Iris pigment epithelial cell (primary cell): ENCODE results near the gene EBF3.

ENCODE experiments used
- DNase-seq: peaks from one replicate; pipeline ENCODE4 v3.0.0-alpha.2; 2011; ENCODE audit warnings: low read depth

The EBF3 gene

GRCh38 chr10:129912166-129912917 is 51.7 kb downstream of the EBF3 start:
- DNase-seq = no peak

DNA sequence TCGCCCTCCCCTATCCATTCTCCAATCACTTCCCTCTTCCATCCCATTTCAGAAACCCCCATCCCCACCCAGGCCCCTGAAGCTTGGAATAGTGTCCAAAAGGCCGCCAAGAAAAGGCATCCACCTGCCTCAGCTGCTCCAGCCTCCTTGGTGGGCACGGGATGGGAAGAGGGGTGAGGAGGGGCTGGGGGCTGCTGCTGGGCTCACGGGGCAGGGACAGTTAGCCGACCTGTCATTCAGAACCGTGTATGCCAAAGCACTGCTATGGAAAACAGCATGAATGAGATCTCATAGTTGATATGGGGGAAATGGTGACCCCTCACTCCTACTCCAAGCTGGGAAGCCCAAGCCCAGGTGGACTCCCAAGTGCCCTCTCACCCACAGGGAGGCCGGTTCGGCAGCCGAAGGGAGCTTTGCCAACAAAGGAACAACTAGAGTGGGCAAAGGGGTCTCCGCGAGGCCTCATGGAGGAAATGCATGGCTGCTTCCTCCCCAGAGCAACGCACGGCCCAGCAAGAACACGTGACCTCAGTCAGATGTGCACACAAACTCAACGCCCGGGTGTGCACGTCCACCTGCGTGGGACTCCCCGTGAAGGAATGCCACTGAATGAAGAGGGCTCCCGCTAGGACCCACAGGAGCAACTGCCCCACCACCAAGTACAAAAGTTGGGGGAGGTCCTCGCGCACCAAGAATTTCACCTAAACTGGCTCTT is 52.5 kb downstream of the EBF3 start:
- no peak for DNase-seq

DNA sequence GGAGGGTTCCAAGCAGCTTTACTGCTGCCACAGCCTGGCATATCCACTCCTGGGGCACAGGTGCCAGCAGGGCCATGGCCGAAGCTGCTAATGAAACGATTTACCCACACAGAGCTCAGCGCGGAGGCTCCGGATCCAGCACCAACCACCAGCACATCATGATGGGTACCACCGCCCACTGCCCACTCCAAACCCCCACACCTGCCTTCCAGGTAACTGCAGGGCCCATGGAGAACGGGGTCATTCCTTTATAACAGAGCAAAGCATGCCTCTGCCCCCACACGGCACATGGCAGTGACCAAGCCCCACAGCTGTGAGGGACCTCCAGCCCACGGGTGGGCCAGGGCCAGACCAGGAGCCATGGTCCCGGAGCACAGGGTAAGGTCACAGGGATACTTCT is 53.2 kb downstream of the EBF3 start:
- no peak for DNase-seq

DNA sequence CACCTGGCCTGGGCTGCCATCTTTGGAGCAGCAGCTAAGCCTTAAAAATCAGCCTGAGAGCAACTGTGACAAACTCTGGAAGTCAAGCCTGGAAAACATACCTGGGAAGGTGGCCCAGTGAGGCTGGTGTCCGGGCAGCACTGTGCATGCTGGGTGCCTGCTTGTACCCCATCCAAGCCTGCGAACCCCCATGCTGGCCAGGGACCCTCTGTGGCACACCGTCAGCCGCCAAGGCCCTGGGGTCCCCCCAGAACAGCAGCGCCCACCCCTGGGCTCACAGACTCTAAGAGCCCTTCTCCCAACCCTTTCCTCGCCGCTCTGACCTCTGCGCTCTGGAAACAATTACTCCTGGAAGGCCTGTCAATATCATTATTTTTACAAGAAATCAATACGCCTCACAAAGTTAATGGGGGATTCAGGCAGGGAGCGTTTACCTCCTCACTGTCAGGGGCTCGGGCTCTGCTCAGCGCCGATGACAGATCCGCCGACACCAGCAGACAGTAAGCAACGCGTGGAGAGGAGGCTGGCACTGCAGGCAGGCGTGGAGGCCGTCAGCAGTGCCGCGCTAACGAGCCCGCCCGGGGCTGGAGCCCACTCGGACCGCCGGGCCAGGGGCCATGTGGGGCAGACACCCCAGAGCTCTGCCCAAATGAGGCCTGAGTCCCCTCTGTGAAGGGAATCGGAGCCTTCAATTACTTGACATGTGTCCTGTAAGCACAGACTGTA is 54.4 kb downstream of the EBF3 start:
- DNase-seq = no peak

- DNase-seq = no peak
Measured at GRCh38 chr10:129909080-129909479, 55.0 kb downstream of the EBF3 start.

GRCh38 chr10:129908406-129908805 is 55.7 kb downstream of the EBF3 start:
- no peak for DNase-seq

DNA sequence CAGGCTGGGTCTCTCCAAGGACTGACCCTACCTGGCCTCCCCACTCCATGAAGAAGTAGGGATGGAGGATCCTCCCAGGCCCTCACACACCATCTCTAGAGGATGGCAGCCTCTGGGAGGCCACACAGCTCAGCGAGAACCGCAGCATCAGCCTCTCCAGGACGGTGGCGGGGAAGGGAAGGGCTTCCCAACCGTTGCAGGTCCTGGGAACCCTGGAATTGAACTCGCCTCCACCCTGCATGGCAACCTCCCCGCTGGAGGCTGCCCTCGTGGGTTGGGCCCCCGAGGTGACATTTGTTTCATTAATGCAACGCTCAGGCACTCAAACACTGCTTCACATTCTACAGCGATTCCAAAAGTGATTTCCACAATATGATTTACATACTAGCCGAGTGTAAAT is 58.5 kb downstream of the EBF3 start:
- no peak for DNase-seq

GRCh38 chr10:129904323-129904722 is 59.8 kb downstream of the EBF3 start:
- DNase-seq = no peak

- DNase-seq = no peak
Measured at GRCh38 chr10:129901389-129902006, 62.6 kb downstream of the EBF3 start.

GRCh38 chr10:129900825-129901224 is 63.2 kb downstream of the EBF3 start:
- no peak for DNase-seq

- DNase-seq = no peak
Measured at GRCh38 chr10:129899276-129900130, 64.6 kb downstream of the EBF3 start.

DNA sequence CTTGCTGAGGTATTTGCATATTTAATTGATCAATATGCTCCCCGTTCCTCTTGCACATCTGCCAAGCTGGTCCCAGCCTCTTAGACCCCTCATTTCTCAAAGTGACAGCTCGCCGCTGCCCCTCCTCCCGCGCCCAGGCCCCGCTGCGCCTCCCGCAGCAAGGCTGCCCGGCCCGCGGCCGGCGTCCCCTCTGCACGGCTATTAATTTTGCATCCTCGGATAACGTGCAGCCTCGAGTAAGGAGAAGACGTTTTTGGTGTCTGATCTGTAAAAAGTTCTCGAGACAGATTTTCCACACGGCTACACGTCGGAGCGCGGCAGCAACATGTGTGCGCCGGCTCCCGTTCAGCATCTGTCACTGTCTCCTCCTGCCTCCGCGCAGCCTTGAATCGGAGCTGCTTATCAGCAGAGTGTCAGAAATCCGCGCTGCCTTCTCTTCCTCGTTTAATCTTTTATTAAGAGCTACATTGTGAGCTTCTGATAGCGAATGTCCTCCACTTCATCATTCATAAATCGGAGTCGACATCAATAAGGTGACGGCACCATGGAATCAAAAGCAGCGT is 65.3 kb downstream of the EBF3 start:
- DNase-seq = no peak

DNA sequence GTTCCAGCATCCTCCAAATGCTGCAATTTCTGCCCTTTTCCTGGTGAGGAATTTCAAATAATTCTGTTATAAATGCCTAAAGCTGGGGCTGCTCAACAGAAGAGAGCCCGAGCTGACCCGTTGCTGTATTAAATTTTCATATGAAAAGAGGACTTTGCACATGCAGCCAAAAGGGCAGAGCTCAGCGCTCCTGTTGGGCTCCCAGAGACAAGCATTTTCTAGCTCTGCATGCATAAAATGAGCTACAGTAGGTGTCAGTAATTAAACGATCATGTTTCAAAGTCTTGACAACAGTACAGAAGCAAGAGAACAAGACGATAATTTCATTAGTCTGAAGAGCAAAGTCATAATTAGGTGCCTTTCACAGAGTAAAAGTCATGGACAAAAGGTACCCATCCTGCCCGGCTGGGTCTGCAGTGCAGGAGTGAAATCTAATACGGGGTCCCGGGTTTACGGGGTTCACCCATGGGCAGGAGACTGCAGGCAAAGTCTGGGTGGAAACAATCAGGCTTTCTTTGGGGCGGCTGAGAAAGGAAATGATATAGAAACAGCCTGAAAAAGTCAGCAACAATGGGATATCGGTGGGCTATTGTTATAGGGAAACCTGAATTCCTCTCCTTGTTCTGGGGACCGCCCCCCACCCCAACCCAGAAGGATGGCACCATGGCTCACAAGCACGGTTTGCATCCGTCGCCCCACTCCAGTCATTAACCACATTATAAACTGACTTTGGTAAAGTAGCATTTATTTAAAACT is 66.0 kb downstream of the EBF3 start:
- no peak for DNase-seq

DNA sequence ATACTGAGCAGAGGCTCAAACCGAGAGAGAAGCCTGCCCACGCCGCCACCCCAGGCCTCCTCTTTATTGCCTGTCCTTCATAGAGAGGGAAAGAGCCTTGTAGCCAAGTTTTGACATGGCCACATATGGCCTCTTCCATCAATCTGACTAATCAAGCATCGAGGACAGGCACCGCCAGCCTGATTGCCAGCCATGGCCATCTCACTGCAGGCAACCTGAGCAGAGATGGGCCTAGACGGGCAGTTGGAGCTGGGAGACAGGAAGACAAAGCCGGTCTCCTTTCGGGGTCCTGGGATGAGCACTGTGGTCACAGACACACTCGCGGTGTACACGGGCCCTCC is 67.2 kb downstream of the EBF3 start:
- DNase-seq = no peak

GRCh38 chr10:129896136-129896859 is 67.8 kb downstream of the EBF3 start:
- DNase-seq = no peak

DNA sequence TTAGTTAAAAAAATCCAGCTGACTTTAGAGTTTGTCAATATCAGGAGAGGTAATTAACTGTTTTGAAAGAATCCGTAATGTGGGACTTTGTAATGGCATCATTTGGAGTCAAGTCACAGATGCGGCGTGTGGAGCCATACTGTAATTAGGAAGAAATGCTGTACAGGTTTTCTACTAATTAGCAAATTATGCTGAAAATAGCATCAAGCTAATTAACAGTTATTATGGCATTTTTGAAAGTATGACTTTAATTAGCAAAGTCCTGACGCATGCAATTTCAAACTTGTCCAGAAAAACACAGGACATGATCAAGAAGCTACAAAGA is 68.3 kb downstream of the EBF3 start:
- no peak for DNase-seq

GRCh38 chr10:129894698-129895097 is 69.4 kb downstream of the EBF3 start:
- DNase-seq = no peak

GRCh38 chr10:129893104-129894089 is 70.7 kb downstream of the EBF3 start:
- no peak for DNase-seq

GRCh38 chr10:129892548-129893052 is 71.5 kb downstream of the EBF3 start:
- DNase-seq = no peak
